Measurements from ENCODE around the gene USP32.

Gene USP32

GRCh38 chr17:60147553-60148223, 244.2 kb downstream of the USP32 start:
- DNase-seq, result no peak

DNA sequence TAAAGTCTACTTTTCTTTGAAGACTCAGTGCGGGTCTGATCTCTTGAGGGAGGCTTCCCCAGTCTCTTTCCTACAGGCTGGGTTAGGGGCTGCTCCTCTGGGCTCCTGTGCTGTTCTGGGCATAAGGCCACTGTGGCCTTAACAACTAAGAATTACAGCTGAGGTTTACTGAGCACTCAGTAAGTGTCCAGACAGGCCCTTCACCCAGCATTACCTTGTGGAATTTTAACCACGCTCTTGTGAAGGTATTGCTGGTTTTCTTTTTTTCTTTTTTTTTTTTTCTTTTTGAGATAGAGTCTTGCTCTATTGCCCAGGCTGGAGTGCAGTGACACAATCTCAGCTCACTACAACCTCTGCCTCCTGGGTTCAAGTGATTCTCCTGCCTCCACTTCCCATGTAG, 245.7 kb downstream of the USP32 start:
- no peak for DNase-seq

DNA sequence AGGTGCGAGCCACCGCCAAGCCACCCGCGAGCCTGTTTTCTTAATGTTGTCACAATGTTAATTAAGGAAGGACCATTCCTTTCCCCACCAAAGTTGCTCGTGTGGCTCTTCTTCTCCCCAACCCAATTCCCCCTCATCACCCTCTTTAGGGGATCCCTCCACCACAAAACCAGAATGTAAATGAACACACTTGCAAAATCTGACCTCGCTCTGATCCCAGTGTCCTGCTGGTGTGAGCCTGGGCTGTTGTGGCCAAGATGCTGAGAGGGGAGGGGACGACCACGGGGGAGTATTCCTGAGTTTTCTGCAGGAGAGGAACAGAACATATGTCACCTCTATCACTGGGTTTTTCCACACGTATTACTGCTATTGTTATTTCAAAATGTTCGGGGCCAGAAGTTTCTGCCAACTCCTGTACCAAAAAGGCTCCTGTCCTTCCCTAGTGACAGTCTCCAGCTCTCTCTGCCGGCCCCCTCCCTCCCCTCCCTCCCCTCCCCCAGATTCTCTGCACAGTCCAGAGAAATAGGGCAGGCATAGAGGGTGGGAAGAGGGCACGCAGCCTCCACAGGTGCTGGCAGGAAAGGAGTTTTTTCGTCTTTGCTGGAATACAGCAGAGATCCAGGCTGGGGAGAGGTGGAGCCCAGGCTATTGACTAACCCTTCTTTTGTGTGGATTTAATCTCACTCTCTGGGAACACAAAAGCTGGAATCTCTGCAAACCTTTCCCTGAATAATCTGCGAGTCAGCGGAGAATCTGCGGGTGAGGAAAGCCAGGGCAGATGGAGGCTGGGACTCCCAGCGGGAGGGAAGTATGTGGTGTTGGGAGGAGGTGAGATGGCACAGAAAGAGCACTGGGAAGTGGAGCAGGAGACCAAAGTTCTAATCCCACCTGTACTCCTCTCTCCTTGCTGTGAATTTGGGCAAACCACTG, 246.7 kb downstream of the USP32 start:
- DNase-seq, result no peak

DNA sequence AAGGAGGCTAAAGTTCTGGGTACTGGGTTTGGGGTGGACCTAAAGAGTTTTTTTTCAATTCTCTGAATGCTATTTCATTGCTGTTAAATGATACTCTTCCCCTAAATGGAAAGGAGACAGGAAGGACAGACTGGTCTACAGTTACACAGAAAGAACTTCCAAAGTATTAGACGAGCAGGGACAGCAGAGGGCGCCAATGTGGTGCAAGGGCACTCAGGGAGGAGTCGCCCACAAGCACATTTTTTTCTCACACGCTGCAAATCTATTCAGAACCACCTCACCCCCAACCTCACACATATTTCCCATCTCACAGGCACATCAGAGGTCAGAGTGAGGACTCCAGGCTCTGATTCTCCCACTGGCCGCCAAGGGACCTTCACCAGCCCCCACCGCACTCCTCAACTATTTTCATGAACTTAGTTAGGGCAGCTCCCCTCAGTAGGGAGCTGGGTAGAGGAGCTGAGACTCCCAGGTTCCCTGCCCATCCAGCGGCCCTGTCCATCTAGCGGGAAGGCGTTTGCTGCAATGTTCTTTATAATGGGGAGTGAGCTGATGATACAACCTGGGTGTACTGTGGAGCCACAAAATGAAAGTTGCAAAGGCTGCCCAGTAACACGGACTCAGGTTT, 248.9 kb downstream of the USP32 start:
- peak; percentile 76 for DNase-seq

GRCh38 chr17:60141111-60142018, 250.6 kb downstream of the USP32 start:
- no peak for DNase-seq

- DNase-seq, result no peak
Observed at GRCh38 chr17:60139438-60140285, 252.3 kb downstream of the USP32 start.

DNA sequence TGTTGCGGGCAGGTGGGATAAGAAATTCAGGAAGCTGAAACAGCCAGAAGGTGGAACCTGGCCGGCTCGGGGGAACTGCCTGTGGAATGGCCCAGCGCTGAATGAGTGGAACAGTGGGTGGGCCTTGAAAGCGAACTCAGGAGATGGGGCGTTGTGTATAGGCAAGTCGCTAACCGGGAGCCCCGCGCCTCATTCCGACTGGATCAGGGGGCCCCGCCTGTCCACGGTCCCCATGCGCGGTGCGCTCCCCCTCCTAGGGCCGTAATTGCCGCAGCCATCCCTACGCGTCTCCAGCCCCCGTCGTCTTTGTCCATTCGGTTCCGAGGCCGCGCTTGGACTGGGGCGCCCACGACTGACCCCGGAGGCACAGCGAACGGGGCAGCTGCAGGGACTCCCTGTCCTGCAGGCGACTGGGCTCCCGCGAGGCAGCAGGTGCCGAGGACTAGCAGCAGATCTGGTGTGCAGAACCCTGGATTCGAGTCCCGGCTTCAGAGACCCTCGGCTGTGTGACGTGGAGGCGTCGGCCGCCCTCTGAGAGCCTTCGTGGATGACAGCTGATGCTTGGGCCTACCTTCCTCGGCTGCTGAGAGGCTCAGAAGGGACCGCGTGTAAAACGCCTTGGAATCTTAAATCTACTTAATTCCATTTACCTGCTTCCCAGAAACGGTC, 253.0 kb downstream of the USP32 start:
- no peak for DNase-seq

DNA sequence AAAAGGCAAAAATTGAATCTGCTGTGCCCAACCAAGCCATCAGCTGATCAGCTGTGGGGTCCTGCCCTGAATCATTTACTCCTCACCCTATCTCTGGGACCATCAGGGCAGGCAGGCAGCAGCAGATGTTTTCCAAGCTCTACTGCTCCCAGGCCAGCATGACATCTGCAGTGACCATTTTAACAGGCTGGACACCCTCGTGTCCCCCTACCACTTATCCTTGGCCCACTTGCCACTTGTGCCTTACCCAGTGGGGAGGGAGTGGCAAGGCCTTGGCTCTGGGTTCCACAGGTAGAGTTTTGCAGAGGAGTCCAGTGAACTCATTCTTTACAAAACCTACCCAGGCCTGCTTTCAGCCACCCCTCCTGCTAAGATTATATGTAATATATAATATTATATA, 254.2 kb downstream of the USP32 start:
- DNase-seq, result no peak

DNA sequence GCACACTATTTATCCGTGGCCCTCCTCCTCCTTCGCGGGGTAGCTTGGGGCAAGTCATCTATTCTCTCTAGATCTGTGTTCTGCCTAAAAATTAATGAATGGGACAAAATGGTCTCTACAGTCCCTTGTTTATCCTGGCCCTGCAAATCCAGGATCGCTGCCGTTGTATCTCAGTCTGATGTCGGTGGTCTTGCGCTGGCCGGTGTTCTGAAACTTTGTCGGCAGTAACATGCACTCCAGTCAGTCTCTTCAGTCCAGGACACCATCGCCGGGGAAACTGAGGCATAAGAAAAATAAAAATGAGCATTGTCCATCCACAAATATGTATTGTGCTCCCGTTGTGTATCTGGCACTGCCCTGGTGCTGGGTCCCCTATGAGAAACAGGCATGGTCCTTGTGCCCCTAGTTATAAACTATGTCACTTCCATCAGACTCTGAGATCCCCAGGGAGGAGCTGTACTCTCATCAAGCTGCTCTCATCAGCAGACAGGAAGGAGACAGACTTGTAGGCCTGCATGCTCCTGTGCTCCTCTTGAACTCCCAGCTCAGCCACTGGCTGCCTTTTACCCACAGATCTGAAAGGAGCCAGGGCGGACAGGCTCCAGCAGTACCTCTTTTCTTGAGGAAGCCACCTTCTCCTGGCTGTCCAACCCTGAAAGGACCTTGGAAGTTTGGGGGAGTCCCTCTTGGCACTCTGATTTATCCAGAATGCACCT, 255.8 kb downstream of the USP32 start:
- no peak for DNase-seq

- peak; percentile 90 for DNase-seq
Observed at GRCh38 chr17:60135151-60135950, 256.6 kb downstream of the USP32 start.

DNA sequence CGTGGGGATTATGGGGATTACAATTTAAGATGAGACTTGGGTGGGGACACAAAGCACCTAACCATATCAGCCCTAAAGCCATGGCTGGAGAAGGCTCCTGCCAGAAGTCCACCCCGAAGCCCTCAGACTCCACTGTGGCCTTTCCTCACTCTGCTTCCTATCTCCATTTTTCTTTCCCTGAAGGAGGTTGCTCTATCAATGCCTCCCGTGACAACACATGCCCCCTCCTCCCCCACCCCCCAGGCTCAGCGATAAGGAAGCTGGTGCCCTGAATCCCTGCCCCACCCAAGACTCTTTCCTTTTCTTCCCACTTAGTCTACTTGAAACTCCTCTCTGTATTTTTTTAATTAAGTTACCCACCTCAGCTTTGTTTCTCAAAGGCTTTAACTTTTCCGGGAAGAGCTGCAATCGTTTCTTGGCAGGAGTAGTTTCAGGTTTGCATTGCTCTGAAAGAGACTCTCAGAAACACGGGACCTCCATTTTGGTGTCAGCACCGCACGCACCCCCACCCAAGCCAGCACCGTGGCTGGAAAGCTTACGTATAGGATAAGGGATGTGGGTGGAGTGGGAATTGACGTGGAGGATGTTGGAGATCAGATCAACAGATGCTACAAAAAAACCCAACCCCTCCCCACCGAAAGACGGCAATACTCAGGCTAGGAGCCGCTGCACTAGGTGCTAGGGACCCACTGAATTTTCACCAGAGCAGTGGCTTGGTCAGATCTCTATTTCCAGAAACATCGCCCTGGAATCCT, 257.4 kb downstream of the USP32 start:
- no peak for DNase-seq

- DNase-seq, result no peak
Observed at GRCh38 chr17:60130466-60130865, 261.5 kb downstream of the USP32 start.

- DNase-seq, result no peak
Observed at GRCh38 chr17:60129164-60129563, 262.8 kb downstream of the USP32 start.
